Skeletal muscle cell (primary cell): ENCODE results near the gene ZNF414.
A peak's percentile ranks its signal among the peaks of the same experiment; 100 is the strongest.
"Not testable (repeated sequence)": the region's sequence is repeated elsewhere in the genome, so short reads cannot be mapped to it uniquely, and the experiment has no call there.

Experiments used
- DNase-seq: peaks from one replicate; pipeline ENCODE4 v3.0.0-alpha.2; 2010; ENCODE audit warnings: low read depth
- H3K4me3 ChIP-seq: 2 replicates; pipeline ENCODE4 v1.5.1; 2011; ENCODE audit warnings: low read depth, mild to moderate bottlenecking, control low read depth, low read length, moderate library complexity

The ZNF414 gene

GRCh38 chr19:8513687-8514504 lies at the start of gene ZNF414:
Gene ZNF414 (minus strand): TSS chr19:8514167. CDS start chr19:8514046, 121 bp downstream.
- peak within 1 kb of the TSS; percentile 67 for H3K4me3 ChIP-seq
- DNase-seq: peak; percentile 87

GRCh38 chr19:8561075-8561764 lies 47.3 kb upstream of the ZNF414 start:
- H3K4me3 ChIP-seq: no peak overlapping the region
- no peak for DNase-seq

- H3K4me3 ChIP-seq: no peak overlapping the region
- DNase-seq: no peak
These were observed 44.4 kb upstream of the ZNF414 start for GRCh38 chr19:8558325-8558724.

GRCh38 chr19:8557642-8558238 lies 43.8 kb upstream of the ZNF414 start:
- no peak overlapping the region for H3K4me3 ChIP-seq
- DNase-seq: no peak

- DNase-seq, H3K4me3 ChIP-seq: not testable (repeated sequence)
These were observed 39.8 kb upstream of the ZNF414 start for GRCh38 chr19:8553729-8554128.

GRCh38 chr19:8552810-8553209 lies 38.8 kb upstream of the ZNF414 start:
- no peak overlapping the region for H3K4me3 ChIP-seq
- DNase-seq: no peak

- DNase-seq: no peak
- no peak overlapping the region for H3K4me3 ChIP-seq
These were observed 36.1 kb upstream of the ZNF414 start for GRCh38 chr19:8550070-8550469.

GRCh38 chr19:8545743-8546142 lies 31.8 kb upstream of the ZNF414 start:
- H3K4me3 ChIP-seq: no peak overlapping the region
- DNase-seq: no peak

- no peak for DNase-seq
These were observed 30.2 kb upstream of the ZNF414 start for GRCh38 chr19:8544168-8544567.

GRCh38 chr19:8539621-8540149 lies 25.7 kb upstream of the ZNF414 start:
- no peak for DNase-seq
- H3K4me3 ChIP-seq: no peak overlapping the region

More at GRCh38 chr19:8544168-8544567, 30.2 kb upstream of the ZNF414 start:
- H3K4me3 ChIP-seq: no peak overlapping the region

- DNase-seq: no peak
- H3K4me3 ChIP-seq: no peak overlapping the region
These were observed 23.1 kb upstream of the ZNF414 start for GRCh38 chr19:8537099-8537498.

GRCh38 chr19:8536282-8536681 lies 22.3 kb upstream of the ZNF414 start:
- no peak overlapping the region for H3K4me3 ChIP-seq
- no peak for DNase-seq

- no peak overlapping the region for H3K4me3 ChIP-seq
- DNase-seq: no peak
These were observed 18.3 kb upstream of the ZNF414 start for GRCh38 chr19:8532225-8532624.

GRCh38 chr19:8531470-8531869 lies 17.5 kb upstream of the ZNF414 start:
- no peak overlapping the region for H3K4me3 ChIP-seq
- DNase-seq: no peak

GRCh38 chr19:8530061-8530679 lies 16.2 kb upstream of the ZNF414 start:
- no peak for DNase-seq
- no peak overlapping the region for H3K4me3 ChIP-seq

- no peak for DNase-seq
- H3K4me3 ChIP-seq: no peak overlapping the region
These were observed 15.5 kb upstream of the ZNF414 start for GRCh38 chr19:8529369-8530006.

GRCh38 chr19:8528500-8528899 lies 14.5 kb upstream of the ZNF414 start:
- no peak for DNase-seq
- H3K4me3 ChIP-seq: no peak overlapping the region

- DNase-seq: peak; percentile 66
- peak overlapping the region; percentile 81 for H3K4me3 ChIP-seq
These were observed 12.6 kb upstream of the ZNF414 start for GRCh38 chr19:8526345-8527091.

- H3K4me3 ChIP-seq: peak overlapping the region; percentile 42
- no peak for DNase-seq
These were observed 11.4 kb upstream of the ZNF414 start for GRCh38 chr19:8525401-8525684.
